ENCODE data around the gene PTCH2.

- TF ChIP-seq POLR2A (IDR thresholded peaks at IDR 0.05; ENCODE audit: low read depth, low read length) = no peak
- no peak; the same call in 1 of the 2 replicates for TF ChIP-seq POLR2AphosphoS5 (IDR thresholded peaks at IDR 0.05; ENCODE audit: low read depth, low read length)
- TF ChIP-seq TAF1 (IDR thresholded peaks at IDR 0.05; ENCODE audit: low read depth, low read length) = no peak
- no peak for TF ChIP-seq SPI1 (IDR thresholded peaks at IDR 0.05; ENCODE audit: low read depth, low read length)
Observed at GRCh38 chr1:44802306-44803061, 40.6 kb downstream of the PTCH2 start.

All from GM12891 (cell line).